ENCODE results near the gene SGMS1.

DNA sequence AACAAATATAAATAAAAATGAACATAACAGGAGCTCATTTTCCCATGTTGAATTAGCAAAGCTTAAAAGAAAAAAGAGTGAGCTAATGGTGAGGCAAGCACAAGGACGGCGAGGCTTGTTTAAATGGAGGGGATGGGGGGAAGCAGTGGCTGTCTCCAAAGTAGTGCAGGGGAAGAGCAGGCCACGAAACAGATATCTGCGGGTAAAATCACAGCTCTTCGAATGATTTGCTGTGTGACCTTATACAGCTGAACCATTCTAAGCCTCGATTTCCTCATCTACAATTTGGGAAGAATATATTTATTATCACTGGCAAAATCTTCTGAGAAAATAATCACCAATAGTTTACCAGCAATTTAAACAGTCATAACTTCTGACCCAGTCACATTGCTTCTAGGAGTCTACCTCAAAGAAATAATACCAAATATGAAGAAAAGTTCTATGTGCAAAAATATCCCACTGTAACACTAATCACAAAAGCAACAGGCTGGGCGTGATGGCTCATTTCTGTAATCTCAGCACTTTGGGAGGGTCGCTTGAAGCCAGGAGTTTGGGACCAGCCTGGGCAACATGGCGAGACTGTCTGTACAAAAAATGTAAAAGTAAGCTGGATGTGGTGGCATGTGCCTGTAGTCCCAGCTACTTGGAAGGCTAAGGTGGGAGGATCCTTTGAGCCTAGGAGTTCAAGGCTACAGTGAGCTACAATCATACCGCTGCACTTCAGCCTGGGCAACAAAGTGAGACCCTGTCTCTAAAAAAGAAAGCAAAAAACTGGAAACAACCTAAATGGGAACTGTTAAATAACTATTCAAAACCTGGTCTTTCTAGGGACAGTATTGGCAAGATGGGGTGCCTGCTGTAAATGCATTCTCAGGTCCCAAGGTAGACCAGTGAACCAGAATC is 309.3 kb downstream of the SGMS1 start:
- TF ChIP-seq TAF1 (IDR thresholded peaks at IDR 0.05; ENCODE audit: low read depth, low read length) = no peak
- no peak for TF ChIP-seq POLR2AphosphoS5 (IDR thresholded peaks at IDR 0.05; ENCODE audit: low read depth, low read length)

Measured in GM12891 (cell line).